ENCODE results near the gene INCA1. TPM values are rescaled to one million over a fixed set of nuclear protein-coding genes. Genes with fewer than 3 reads are reported as not detected.

The INCA1 gene
- total and polyA plus RNA-seq, 2 of the 13 experiments (the other 11 are each of a cell fraction or from before 2014, with no cell fraction given) = 0.93 to 2.6 TPM

DNA sequence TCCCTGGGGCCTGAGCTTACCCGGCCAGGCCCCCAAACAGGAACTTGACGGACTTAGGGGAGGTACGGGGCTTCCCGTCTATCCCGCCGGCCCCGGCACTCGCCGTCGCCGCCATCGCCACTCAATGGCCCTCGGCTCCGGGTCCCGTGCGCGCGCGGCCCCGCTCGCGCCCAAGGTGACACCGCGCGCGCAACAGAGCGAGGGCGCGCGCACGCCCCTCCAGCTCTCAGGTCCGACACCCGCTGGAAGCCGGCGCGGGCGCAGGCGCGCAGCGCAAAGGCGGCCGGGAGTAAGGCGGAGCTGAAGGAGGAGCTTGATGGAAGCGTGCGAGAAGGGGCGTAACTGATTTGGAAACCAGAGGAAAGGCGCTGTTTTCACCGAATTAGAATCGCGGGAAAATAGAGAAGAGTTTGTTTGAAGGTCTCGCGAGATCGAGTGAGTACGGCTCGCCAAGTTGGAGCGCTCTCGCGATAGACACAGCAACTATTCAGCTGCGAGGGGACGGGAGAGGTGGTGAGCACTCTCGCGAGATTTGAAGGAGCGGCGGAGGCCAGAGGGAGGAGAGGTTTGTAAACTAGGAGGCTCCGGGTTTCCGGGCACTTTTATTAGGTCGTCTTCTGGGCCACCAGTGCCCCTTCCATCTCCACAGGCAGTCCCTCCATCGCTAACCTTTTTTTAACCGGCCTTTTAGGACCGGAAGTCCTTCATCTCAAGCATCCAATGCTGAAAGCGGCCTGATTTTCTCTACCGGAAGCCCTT, 57.3 kb downstream of the INCA1 start, which contains the start of the genes RNF167 and SLC25A11 (continued):
- TF ChIP-seq PAXIP1 (CRISPR knock-in tag; conservative IDR thresholded peaks at IDR 0.05) (peak; percentile 40; the same call in 1 of the 2 replicates), ZNF770 (CRISPR knock-in tag; IDR thresholded peaks at IDR 0.05) (peak; percentile 95), HMGA1 (CRISPR knock-in tag; conservative IDR thresholded peaks at IDR 0.05) (no peak), ZNF530 (CRISPR knock-in tag; IDR thresholded peaks at IDR 0.05; ENCODE audit: low read depth) (no peak), ZNF557 (CRISPR knock-in tag; IDR thresholded peaks at IDR 0.05) (no peak), ZFYVE20 (CRISPR knock-in tag; IDR thresholded peaks at IDR 0.05; ENCODE audit: borderline replicate concordance, low read depth) (no peak), NRL (CRISPR knock-in tag; IDR thresholded peaks at IDR 0.05; ENCODE audit: borderline replicate concordance) (no peak), ATM (IDR thresholded peaks at IDR 0.05; ENCODE audit: borderline replicate concordance) (no peak), ZNF501 (CRISPR knock-in tag; IDR thresholded peaks at IDR 0.05) (no peak; the same call in 1 of the 2 replicates), STAT6 (CRISPR knock-in tag; IDR thresholded peaks at IDR 0.05; ENCODE audit: borderline replicate concordance) (peak; percentile 52; the same call in 1 of the 2 replicates), MAFK (conservative IDR thresholded peaks at IDR 0.05 in 1 of 2, IDR thresholded peaks at IDR 0.05 in 1 of 2; ENCODE audit: low read length in 2 of 2) (no peak), KAT7 (CRISPR knock-in tag; IDR thresholded peaks at IDR 0.05; ENCODE audit: borderline replicate concordance) (no peak), ZNF496 (CRISPR knock-in tag; IDR thresholded peaks at IDR 0.05; ENCODE audit: insufficient replicate concordance) (no peak), THAP11 (CRISPR knock-in tag; IDR thresholded peaks at IDR 0.05) (peak; percentile 91), ZNF616 (CRISPR knock-in tag; IDR thresholded peaks at IDR 0.05; ENCODE audit: low read depth) (no peak)
- TF ChIP-seq, protein P1, sequence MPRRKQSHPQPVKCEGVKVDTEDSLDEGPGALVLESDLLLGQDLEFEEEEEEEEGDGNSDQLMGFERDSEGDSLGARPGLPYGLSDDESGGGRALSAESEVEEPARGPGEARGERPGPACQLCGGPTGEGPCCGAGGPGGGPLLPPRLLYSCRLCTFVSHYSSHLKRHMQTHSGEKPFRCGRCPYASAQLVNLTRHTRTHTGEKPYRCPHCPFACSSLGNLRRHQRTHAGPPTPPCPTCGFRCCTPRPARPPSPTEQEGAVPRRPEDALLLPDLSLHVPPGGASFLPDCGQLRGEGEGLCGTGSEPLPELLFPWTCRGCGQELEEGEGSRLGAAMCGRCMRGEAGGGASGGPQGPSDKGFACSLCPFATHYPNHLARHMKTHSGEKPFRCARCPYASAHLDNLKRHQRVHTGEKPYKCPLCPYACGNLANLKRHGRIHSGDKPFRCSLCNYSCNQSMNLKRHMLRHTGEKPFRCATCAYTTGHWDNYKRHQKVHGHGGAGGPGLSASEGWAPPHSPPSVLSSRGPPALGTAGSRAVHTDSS (CRISPR knock-in tag; conservative IDR thresholded peaks at IDR 0.05) = no peak
- TF ChIP-seq, protein P2, sequence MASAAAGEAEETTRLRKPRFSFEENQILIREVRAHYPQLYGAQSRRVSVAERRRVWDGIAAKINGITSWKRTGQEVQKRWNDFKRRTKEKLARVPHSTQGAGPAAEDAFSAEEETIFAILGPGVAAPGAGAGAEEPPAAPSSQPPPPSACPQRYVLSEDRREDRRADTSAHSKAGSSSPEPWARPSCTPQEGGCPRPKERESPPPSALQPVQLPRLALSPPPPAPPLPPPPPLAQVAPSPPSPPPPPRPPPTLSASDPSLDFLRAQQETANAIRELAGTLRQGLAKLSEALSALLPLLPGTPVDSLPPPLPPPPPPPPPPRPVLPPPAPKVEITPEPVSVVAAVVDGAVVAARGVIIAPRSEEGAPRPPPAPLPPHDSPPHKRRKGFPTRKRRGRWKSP (CRISPR knock-in tag; IDR thresholded peaks at IDR 0.05) = peak; percentile 91

Data from HepG2 (cell line).